HG02884 (cell line): ENCODE measurements around the gene IL1B.
A peak's percentile ranks its signal among the peaks of the same experiment; 100 is the strongest.

Experiments
- ATAC-seq: cut with Tn5 transposase; IDR thresholded peaks from one replicate; pipeline ENCODE4 v1.9.1; 2021; ENCODE audit warnings: mild to moderate bottlenecking, moderate library complexity; ENCODE audit not compliant: unreplicated experiment

IL1B gene

DNA sequence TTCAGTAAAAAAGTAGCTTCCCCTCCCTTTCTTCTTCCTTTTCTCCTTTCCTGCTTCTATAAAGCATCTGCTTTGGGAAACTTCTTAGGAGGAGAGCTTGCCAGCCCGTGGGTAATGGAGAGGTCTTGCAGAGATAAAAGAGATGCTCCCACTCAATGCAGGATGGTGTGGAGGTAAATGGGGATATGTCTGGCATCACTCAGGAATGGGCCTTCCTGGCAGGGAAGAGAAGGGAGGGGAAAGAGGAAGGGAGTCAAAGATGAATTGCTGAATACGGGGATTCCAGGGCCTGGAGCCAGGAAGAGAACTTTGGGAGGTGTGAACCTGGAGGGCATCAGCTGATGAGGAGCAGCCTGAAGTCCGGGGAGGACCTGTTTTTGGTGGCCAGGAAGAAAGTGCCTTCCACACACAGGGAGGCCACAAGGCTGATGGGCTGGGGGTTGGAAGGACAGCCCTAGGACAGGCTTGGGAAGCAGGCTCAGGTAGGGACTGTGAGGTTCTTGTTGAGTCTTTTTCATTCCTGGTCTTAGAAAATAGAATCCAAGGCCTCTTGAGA lies 25.2 kb downstream of the IL1B start:
- no peak for ATAC-seq

DNA sequence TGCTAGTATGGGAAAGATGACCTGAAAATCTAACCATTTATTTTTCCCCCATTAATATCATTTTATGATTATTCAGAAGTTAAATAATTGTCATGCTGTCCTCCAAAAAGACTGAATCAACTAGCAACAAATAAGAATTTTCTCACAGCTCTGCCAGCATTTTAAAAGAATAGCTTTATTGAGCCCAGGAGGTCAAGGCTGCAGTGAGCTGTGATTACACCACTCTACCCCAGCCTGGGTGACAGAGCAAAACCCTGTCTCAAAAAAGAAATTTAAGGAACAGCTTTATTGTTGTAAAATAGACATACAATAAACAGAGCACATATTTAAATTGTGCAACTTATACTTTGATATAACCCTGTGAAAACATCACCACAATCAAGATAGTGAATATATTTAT lies 27.5 kb downstream of the IL1B start:
- ATAC-seq, result no peak

DNA sequence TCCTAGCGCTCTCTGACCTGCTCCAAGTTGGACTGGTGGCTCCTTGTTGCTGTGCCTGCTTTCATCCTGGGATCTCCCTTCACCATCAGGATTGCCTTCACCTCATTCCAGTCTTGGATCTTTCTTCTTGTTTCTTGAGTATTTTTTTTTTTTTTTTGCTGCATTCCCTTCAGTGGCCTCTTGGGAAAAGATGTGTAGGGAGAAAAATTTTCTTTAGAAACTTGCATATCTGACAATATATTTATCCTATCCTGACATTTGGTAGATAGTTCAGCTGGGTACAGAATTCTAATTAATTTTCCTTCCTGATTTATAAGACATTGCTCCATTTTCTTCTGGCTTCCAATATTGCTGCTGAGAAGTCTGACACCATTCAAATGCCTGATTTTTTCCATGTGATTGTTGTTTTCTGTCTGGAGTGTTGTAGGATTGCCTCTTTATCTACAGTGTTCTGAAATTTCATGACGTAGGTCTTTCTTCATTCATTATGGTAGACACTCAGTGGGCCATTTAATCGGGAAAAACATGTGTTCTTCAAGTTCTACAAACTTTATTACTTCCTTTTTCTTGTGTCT lies 29.3 kb downstream of the IL1B start:
- ATAC-seq, result no peak

DNA sequence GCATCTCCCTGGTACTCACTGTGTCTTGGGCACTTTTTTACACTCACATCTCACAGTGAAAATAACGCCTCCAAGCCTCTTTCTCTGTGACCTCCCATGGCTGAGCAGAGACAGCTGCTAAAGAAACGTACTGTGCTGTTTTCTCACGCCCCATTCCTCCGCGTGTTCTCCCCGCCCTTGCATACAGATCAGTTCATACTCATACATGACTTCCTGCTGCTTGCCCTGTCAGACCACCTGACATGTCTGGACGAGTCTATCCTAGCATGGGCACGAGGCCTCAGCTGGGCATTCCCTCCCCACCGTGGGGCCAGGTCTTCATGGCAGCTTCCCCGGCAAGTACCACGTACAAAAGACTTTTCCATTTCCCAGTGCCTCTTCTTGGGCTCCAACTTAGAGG lies 31.0 kb downstream of the IL1B start:
- ATAC-seq, result no peak

DNA sequence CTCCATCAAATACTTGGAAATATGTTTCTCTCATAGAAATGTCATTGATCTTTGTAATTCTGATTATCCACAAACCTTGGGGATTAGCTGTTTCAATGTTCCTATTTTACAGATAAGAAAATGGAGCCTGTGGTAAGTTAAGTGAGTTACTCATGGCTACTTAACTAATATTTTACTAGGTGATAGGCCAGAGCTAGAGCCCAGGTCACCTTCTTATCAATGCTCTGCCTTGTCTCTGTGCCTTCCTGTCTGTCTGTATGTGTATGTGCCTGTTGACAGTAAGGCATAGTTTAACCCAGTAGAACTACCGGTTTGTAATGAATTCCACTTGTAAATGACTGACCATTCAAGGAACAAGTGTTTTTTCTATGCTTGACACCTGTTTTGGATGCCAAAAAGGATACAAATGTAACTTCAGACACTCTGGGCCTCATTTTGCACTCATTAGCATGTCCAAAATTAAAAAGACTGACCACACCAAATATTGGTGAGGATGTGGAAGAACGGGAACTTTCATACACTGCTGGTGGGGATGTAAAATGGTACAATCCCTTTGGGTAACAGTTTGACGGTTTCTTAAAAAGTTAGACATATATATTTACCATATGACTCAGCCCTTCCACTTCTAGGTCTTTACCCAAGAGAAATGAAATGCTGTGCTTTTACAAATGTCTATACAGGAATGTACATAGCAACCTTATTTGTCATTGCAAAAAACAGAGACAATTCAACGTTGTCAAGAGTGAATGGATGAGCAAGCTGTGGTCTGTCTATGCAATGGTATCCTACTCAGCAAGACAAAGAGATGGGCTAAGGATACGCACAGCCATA lies 32.7 kb downstream of the IL1B start:
- ATAC-seq, result peak; percentile 50

DNA sequence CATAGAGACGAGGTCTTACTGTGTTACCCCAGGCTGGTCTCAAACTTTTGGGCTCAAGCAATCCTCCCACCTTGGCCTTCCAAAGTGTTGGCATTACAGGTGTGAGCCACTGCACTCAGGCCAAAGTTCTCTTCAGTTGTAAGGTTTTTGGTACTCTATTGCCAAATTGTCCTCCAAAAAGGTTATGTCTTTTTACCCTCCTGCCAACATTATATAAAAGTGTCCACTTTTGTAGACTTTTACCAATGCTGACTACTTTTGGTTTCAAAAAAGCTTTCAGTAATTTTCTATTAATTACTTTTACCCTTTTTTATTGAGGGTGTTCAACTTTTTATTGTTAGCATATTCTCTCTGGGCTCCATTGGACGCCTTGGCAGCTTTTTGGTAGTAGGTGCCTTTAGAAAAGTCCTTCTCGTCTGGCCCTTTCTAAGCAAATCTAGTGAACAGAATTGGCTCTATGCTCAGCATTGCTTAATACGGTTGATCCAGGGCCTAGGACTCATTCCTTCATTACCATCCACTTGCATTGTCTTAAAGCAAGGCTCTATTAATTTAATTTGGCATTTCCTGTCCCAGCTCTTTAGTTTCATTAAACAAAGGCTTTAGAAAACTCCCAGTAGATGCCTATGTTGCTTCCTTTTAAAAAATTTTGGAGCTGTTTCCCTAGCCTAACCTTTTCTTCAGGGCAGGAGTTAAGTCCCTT lies 35.5 kb downstream of the IL1B start:
- ATAC-seq, result no peak

DNA sequence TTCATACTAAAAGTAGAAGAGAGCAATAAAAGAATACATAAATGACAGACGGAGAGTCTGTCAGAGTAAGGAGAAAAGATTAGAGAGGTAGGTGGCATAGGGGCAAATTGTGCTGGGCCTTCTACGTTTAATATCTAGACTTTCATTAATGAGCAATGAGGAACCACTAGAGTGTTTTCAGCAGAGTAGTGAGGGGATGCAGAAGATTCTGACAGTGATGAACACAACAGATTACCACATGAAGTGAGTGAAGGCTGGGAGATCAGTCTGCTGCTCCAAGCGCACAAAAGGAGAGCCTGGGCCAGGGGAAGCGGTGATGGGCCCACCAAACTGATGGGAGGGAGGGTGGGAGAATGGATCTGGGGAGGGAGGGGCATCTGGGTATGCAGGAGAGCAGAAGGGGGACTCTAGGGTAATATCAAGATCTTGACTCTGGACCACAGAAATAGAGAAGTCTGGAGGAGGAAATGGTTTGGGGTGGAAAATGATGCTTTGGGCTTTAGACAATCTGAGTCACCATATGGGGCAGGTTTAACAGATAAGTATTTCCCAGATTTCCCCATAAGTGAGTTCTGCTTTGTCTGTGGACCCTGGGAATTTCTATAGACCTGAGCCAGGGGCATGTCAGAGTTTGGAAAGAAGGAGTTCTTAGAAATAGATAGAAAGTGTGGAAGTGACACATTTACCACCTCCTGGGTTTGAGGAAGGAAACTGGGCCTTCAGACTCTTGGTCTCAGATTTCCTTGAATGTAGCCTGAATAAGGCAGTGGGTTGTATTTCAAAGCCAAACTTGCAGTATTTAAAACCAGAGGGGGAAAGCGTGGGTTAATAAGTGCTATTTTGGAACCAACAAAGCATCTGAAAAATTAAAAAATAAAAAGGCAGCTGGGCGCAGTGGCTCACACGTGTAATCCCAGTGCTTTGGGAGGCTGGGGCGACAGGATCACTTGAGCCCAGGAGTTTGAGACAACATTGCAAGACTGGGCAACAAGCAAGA lies 37.3 kb downstream of the IL1B start:
- no peak for ATAC-seq

DNA sequence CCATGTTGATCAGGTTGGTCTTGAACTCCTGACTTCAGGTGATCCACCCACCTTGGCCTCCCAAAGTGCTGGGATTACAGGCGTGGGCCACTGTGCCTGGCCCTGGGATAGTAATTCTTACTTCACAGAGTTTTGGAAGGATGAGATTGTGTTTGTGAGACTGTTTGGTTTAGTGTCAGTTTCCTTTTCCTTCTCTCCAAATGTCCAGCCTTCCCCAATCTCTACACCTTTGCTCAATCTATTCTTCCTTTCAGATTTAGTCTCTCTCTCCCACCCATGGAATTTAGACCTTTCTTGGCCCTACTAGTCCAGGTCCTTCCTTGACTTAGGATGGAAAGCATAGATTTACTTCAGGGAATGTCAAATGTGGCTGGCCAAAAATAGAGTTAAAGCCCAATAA lies 40.1 kb downstream of the IL1B start:
- ATAC-seq, result no peak

DNA sequence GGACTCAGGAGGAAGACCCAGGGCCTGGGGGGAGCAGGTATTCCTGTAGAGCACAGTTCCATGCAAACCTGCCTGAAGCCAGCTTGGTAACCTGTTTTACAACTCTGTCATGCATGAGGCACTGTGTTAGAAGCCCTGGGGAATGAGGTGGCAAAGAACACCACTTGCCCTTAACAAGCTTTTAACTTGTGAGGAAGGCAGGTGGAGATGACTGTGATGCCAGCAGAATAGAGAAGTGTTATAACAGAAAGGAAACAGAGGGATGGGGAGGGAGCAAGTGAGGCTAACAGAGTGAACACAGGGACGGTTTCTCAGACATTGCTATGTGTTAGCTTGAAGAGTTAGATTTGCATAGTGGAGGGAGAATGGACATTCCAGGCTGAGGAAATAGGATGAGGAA lies 40.8 kb downstream of the IL1B start:
- ATAC-seq, result no peak

DNA sequence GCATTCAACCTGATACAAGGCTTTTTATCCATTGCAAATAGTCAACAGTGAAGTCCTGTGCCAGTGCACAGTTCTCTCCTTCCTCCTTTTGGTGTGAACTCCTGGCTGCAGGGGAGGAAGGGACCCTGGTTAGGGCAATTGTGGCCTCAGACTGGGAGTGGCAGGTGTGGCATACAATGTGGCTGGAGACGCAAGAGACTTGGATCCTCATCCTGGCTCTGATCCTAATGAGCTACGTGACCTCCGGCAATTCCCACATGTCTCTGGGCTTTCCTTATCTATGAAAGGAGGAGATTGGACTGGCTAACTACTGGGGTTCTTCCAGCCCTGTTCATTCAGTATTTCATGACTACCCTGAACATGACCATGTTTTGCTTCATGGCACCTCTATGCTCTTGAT lies 41.7 kb downstream of the IL1B start:
- ATAC-seq, result no peak

DNA sequence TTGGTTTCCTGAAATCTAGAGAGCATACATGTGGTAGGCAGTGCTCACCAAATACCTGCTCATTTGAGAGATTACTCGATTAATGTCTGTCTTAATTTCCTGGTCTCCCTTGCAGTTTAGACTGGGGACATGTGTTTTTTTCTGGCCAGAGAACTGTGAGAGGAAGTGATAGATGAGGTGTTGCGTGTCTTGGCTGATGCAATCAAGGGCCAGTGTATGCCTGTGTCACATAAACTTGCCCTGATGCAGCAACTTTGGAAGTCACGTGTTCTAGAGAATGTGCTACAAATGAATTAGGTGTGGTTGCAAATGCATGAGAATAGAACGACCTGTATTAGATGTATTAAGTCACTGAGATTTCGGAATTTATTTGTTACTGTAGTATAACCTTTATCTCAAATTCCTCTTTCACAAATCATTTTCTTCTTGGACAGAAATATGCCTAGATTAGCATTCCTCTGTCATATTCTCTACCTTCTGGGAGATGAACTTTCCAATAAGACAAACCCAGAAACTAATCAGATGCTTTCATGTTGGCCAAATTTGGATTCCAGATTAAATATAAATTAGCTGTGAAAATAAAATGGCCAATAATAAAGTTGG lies 42.3 kb downstream of the IL1B start:
- ATAC-seq, result no peak

DNA sequence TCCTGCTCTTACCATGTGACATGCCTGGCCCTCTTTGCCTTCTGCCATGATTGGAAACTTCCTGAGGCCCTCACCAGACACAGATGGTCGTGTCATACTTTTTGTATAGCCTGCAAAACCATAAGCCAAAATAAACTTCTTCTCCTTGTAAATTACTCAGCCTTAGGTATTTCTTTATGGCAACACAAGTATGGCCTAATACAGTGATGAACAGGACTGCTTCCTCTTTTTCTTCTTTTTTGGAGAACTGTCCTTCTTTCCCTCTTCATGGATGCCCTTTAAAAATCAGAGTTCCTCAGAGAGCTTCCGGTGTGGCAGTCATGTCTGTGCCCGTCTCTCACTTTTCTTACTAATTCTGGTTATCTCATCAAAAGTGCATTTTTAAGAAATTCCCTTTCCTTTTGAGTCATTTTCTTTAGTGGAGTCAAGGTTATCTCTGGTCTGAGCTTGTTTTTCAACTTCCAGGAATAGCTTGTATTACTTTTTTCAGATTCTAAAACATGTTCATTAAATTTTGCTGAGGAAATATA lies 43.1 kb downstream of the IL1B start:
- no peak for ATAC-seq

DNA sequence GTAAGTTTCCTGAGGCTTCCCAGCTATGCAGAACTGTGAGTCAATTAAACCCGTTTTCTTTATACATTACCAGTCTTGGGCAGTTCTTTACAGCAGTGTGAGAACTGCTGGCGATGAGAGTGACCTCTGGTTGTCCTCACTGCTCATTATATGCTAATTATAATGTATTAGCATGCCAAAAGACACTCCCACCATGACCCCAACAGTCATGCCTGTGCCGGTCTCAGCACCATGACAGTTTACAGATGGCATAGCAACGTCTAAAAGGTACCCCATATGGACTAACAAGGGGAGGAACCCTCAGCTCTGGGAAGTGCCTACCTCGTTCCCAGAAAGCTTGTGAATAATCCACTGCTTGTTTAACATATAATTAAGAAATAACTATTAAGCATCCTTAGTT lies 44.2 kb downstream of the IL1B start:
- no peak for ATAC-seq

DNA sequence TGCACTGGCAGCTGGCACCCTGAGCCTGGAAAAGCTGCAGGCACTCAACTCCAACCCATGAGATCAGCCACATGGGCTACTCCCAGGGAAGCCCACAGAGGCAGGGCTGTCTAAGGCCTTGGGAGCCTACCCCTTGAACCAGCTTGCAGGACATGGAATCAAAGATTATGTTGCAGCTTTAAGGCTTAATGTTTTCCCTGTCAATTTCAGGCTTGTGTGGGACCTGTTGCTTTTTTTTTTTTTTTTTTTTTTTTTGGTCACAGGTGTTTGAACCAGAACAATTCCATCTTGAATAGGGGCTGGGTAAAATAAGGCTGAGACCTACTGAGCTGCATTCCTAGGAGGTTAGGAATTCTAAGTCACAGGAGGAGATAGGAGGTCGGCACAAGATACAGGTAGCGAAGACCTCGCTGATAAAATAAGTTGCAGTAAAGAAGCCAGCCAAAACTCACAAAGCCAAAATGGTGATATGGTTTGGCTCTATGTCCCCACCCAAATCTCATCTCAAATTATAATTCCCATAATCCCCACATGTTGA lies 44.8 kb downstream of the IL1B start:
- ATAC-seq, result no peak

DNA sequence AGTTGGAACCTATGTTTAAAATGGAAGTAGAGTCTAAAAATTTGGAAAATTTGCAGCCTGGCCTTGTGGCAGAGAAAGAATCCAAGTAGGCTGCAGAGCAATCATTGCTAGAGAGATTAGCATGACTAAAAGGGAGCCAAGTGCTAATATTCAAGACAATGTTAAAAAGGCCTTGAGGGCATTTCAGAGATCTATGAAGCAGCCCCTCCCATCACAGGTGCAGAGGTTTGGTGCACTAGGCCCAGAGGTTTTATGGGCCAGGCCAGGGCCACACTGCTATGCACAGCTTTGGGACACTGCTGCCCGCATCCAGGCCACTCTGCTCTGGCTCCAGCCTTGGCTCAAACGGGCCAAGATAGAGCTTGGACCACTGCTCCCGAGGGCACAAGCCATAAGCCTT lies 45.6 kb downstream of the IL1B start:
- no peak for ATAC-seq

DNA sequence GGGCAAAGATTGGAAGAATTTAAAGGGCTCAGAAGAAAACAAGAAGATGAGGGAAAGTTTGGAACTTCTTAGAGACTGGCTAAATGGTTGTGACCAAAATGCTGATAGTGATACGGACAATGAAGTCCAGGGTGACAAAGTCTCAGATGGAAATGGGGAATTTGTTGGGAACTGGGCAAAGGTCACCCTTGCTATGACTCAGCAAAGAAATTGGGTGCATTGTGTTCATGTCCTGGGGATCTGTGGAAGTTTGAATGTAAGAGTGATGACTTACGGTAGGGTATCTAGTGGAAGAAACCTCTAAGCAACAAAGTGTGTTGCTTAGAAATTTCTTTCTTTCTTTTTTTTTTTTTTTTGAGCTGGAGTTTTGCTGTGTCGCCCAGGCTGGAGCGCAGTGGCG lies 46.3 kb downstream of the IL1B start:
- no peak for ATAC-seq

DNA sequence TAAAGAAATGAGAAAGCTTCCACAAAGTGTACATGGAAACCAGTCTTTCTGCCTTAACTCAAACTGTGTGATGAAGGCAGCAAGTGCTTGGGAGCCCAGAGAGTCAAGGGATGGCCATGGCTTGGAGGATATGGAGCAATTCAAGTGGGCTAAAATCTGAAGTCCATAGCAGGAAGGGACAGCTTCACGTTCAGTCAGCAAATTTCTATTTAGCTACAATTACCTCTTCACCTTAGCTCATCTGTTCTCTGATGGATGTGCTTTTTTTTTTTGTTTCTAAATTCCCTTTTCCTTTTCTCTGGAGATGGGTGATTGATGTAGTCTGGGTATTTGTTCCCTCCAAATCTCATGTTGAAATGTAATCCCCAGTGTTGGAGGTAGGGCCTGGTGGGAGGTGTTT lies 47.4 kb downstream of the IL1B start:
- ATAC-seq, result no peak

DNA sequence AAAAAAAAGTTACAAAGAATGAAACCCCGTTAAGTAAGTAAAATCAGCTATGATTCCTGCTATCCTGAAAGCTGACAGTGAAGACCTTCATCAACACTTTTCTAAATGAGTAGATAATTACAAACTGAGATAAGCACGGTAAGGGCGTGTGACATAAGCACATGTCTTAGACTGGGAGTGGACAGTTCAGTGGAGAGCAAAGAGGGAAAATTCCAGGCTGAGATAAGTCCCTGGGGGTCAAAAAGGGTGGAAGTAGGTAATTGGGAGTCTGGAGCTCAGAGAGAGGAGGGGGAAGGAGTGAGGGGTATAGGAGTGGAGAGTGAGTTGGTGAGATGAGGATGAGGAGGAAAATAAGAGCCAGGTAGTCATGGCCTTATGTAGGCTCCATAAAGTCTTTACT lies 47.9 kb downstream of the IL1B start:
- ATAC-seq, result no peak

DNA sequence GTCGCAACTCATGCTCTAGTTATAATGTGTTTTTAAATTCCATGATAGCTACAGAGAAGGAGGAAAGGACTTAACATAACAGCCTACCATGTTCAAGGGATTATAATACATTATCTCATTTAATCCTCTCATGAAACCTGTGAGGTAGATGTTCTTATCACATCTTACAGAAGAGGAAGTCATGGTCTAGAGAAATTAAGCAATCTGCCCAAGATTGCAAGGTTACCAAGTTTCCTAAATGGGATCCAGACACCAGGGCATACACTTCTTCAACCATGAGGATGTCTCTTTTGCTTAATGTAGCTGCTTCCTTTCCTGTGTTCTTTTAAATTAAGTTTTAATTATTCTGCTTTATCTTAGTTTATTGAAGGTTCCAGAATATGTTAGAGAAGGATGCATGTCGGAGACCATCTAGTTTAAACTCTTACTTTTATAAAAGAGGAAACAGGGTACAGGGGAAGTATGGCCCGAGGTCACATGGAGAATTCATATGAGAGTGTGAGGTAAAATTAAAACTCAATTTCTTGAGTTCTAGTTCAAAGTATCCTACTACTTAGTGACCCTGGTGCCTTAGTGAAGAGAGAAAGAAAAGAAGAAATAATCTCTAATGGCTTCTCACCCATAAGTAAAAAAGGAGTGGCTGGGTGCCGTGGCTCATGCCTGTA lies 48.7 kb downstream of the IL1B start:
- ATAC-seq, result no peak
